D721Med (cell line): ENCODE measurements around the gene RNF187.

Experiments used
- DNase-seq: peaks from one replicate; pipeline ENCODE4 v3.0.0; 2011; ENCODE audit warnings: low spot score; ENCODE audit not compliant: insufficient read length
- FAIRE-seq: peaks from 2 replicates; lab custom pipeline; 2011; peaks lifted over from hg19 to GRCh38; lab: Jason Lieb, UNC
- CTCF ChIP-seq: IDR thresholded peaks from 2 replicates; pipeline ENCODE4 v1.5.1; 2012; ENCODE audit warnings: mild to moderate bottlenecking, control low read depth; ENCODE audit not compliant: insufficient read depth; ENCODE audit errors: missing control alignments

The RNF187 gene

GRCh38 chr1:228445843-228446650 is 41.1 kb upstream of the RNF187 start:
- FAIRE-seq, result no peak
- DNase-seq, result no peak
- no peak for TF ChIP-seq CTCF

DNA sequence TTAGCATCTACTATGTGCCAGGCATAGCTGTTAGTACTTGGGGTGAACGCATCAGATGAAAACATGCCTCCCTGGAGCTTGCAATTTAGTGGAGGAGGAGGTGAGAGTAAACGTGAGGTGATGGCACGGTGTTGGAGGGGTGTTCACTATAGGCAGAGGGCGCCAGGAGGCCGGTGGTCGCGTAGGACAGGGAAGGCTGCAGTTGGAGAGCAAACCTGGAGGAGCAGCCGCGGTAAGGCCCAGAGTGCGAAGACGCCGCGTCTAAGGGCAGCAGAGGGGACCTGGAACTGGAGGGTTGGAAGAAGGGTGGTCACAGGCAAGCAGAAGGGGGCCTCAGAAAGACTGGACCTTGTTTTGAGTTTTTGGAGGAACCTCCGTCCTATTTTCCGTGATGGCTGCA is 40.3 kb upstream of the RNF187 start:
- TF ChIP-seq CTCF, result no peak
- DNase-seq (no peak), FAIRE-seq (no peak)

DNA sequence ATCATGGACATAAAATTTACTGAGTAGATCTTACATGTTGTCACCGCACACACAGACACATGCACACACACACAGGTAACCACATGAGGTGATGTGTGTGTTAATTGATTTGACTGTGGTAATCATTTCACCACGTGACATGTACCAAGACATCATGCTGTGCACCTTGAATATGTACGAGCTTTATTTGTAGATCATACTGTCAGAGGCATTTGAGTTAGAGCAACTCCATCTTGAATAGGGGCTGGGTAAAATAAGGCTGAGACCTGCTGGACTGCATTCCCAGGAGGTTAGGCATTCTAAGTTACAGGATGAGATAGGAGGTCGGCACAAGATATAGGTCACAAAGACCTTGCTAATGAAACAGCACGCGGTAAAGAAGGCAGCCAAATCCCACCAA is 38.8 kb upstream of the RNF187 start:
- FAIRE-seq (no peak), DNase-seq (no peak)
- TF ChIP-seq CTCF, result no peak

DNA sequence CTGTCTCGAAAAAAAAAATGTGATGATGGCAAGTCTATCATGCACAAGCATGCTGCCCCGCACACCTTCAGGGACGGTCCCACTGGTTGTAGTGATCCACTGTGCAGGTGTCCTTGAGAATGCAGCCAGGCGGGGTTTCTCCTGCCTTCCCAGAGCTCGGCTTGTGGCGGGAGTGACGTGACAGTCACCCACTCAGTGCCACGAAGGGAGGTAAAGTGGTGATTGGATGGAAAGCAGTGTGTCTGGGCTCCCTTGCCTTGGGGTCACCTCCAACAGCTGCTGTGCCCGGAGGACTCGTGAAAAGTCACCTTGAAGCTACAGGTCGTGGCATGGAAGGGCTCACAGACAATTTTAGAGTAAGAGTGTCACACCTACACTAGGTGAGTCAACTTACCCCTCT is 37.0 kb upstream of the RNF187 start:
- DNase-seq (no peak), FAIRE-seq (no peak)
- TF ChIP-seq CTCF, result no peak

GRCh38 chr1:228452194-228453021 is 34.8 kb upstream of the RNF187 start:
- TF ChIP-seq CTCF, result no peak
- no peak for FAIRE-seq
- DNase-seq, result no peak

- FAIRE-seq (no peak), DNase-seq (no peak)
- TF ChIP-seq CTCF, result no peak
Observed at GRCh38 chr1:228453022-228453560, 34.1 kb upstream of the RNF187 start.
